Activated CD8-positive, alpha-beta memory T cell treated with anti-CD3 and anti-CD28 coated beads, Interleukin-2, amount 50 U/mL, for 48 hours (primary cell): Measurements from ENCODE around the gene UQCC2.

Experiments
- DNase-seq: peaks from one replicate; pipeline ENCODE4 v3.0.0-alpha.2; 2020

UQCC2 gene

DNA sequence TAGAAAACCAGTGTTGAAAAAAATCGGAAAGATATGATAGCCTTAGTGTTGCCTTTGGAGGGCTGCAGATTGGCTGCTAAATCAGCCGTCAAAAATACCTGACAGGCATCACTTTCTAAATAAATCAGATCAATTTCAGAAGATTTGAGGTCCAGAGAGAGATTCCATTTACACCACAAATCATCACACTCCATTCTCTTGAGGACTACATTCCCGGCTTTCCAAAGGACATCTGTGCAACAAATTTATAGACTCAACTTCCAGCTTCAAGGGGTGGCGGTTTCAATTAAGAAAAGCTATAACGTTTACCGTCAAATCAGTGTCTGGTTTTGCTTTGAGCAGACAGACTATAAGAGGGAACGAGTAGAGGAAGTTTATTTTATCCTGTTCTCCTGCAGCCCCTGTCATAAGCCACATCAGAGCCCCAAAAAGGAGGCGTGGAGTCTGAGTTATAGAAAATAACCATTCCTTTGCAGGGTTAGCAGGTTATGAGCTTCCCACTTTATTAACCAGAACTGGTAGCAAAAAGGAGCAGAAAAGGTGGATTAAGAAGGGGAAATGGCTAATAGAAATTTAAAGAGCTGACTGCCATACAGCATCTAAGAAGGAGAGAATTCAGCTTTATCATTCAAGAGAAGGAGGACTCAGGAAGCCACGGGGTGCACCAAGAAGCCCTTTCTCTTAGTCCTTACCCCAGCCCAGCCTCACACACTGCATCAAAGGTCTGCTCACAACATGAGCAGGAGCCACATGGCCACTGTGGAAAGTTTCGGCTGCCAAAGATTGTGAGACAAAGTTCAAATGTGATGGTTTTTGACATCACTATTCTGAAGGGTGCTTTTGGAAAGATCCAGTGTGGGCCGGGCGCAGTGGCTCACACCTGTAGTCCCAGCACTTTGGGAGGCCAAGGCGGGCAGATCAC lies 12.9 kb upstream of the UQCC2 start:
- no peak for DNase-seq

DNA sequence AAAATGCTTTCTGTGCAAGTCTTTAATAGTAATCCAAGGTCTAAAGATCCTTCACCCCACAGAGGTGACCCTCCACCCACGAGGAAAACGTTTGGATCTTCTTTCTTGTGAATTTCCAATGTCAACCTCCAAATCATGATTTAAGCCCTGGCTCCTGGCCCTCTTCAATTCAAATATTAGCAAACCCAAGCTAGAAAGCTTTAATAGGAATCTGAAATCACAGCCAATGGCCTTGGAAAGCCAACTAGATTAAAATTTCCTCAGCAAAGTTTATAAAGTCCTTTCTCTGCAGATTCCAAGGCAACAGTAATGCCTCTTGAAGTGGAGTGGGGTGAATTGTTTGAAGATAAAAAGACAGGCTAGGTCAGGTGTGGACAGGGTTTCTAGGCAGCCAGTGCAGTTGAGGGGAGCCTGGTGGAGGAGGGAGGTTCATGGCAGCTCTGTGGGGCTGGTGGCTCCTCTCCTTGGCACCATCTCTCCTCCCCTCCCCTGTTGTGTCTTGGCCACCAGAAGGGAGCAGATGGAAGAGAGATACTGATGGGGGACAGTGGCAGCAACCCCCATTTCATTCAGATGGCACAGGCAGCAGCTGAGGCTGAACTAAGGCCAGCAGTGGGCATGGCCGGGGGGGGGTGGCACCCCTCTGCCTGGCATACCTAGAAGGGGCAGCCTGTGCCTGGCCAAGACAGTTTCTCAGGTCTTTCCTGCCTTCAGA lies 12.0 kb upstream of the UQCC2 start:
- DNase-seq = no peak

DNA sequence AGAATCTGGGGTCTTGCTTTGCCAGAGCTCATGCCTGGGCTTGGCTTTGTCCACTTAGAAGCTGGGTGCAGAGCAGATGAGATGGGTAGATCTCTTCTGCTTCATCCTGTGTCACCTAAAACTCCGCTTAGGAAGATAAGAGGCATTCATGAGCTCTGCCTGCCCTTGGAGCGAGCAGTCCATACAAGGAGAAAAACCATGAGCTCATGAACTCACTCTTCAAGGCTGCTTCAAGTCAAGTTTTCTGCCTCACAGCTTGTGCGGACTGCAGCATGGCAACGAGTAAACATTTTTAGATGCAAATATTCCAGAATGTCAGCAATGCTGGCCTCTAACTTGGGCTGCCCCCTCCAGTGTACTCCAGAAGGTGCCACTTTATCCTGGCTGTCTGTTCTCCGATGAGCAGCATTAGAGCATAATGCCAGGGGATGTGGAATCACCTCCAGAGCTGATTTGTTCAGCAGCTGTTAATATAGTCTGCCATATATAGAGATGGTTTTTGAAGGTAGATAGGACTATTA lies 10.7 kb upstream of the UQCC2 start:
- DNase-seq = no peak

DNA sequence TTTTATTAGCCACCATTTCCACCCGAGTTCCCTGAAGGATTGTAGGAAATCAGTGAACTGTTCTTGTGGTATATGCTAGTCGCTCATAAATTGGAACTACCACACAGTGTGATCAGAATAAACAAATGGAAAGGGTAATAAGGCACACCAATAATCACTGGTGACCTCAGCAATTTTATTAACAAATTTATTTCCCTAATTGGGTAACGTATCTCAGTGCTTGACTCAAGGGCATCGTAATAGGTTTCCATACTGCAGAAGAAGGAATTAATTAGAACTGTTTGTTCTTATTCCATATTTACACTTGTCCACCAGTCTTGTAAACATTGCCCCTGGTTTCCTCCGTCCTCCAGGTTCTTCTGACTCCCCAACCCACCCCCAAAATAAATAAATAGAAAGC lies 10.0 kb upstream of the UQCC2 start:
- no peak for DNase-seq

DNA sequence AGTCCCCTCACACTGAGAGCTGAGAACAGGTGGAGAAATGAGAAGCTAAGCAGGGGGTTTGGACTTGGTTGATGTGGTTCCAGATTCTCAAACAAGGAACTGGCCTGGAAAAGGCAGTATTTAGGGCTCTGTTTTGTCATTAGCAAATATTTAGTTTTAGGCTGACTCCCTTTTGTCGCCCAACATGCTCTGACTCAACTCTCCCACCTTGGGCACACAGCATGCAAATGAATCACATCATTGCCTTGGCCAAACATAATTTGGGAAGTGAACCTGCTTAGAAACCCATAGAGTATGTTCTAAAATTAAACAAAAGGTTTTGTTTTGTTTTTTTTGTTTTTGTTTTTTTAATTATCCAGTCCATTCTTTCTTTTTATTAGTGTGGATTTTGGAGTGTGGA lies 9.5 kb upstream of the UQCC2 start:
- DNase-seq = no peak

DNA sequence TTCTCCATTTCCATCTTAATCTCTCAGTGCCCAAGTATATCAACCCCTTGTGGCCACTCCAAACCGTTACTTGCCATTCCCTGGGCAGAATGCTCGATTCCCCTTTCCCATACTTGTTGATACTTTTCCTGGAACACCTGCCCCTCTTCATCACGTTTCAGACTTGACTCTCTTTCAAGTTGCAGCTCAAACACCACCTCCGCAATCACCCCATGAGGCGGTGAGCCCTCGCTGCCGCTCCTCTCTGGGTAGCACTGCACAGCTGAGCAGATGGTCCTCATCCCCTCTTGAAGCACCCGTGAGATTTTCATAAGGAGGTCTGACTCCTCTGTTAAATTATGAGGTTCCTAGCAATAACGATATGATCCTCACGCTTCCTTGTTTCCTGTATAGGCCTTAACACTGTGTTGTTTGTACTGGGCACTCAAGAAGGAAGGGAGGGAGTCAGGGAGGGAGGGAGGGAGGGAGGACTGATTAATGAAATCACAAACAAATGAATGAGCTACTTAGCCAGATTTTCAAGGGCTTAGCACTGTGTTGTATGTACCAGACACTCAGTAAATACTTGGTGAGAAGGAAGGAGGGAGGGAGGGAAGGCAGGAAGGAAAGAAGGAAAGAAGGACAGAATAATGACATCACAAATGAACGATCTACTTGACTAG lies 8.0 kb upstream of the UQCC2 start:
- no peak for DNase-seq

DNA sequence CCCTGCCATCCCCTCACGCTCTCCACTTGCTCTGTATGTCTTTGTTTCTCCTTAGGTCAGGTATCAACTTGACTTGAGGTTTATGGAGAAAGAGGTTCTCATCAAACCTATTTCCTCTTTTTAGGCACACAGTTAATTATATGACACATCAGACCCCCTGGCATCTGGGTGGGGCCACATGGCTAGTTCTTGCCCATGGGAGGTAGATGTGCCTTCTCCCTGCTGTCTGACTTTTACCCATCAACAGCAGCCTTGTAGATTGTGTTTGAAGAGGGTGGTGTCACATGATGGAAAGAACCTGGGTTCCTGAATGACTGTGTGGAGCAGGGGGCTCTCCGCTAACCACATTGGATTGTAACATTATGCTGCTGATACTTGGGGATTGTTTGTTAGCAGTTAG lies 7.2 kb upstream of the UQCC2 start:
- DNase-seq = no peak

DNA sequence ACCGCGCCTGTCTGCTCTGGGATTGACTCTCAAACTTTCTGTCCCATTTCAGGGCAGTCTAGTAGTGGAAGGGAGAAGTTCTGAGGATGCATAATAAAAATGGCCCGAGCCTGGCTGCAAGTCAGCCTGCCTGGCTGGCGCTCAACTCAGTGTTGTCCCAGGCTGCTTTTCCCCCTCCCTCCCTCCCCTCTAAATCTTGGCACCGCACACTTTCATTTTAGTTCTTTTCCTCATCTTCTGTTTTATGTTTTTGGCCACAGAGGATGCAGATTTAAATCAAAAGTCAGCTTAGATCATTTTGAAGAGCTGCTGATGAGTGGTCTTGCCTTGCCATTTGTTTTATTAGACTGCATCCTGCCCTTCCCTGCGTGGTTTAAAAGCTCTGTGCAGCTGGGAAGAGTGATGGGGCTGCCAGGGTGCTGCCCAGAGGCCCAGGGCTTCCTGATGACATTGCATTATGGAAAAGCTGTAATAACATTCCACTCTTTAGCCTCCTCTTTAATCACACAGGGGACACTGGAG lies 6.5 kb upstream of the UQCC2 start:
- DNase-seq = no peak

DNA sequence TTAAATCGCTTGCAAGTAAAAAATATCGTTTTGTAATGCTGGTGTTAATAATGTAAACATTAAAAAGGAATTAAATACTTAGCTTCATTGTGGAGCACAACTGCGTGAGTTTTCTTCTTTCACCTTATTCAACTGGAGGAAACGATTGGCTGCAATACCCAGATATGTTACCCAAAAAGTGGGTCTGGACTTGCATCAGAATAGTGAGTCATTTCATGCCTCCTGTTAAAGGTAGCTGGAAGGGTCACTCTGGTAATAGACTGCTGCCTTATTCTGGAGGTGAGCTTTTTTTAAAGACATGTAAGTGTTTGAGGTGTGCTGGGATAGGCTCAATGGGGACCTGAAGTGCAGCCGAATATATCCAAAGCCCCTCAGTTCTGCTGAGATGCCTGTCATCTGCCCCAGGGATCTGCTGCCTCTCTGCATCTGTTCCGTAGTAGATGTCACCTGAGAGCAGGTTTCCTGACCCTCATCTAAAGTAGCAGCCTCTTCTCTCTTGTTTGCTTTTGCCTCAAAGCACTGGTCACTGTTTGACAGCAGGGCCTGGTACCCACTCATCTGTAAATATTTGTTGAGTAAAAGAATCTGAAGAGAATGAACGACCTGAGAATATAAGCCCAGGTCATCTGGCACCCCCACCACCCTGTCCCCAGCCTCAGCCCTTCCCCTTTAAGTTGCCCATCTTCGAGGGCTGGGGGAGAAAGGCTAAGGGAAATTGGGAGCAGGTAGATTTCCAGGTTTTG lies 5.6 kb upstream of the UQCC2 start:
- DNase-seq = no peak

DNA sequence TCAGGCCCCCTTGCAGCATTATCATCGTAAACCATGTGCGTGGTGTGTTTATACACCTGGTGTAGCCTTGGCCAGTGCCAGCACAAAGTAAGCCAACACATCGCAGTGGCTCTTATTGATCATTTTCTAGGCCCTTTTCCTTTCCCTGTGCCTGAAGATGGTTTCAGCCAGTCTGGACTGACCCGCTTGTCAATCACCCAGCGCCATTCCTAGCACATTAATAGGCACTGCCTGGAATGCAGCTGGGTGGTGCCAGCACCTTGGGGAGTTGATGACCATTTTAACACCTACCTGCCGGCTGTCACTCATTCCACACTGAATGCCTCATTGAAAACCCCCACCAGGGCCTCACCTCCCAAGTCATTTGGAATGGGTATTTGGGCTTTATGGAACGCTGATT lies 4.9 kb upstream of the UQCC2 start:
- DNase-seq = no peak

DNA sequence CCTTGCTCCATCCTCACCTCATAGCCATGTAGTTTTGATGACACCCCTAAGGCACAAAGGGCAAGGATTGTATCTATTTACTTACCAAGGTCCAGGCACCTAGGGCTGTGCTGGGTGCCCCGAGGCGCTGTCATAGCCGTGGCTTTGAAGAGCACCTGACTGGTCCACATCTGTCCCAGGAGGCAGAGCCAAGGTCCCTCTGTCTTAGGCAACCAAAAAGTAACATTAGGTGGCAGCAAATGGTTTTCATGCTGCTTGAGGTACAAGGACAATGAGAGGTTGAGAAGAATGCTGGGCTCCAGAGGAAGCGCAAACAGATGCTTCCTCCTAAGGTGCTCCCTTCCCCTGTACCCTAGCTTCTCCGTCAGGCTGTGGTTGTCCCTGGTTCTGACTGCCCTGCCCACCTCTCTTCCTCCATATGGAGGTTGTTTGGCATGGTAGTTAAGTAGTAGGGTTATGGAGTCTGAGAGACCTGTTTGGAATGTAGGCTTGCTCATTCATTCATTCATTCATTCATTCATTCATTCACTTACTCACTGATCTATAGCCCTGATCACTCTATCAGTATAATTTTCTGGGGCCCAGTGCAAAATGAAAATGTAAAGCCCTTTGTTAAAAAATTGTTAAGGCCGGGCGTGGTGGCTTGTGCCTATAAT lies 3.0 kb upstream of the UQCC2 start:
- DNase-seq = no peak

DNA sequence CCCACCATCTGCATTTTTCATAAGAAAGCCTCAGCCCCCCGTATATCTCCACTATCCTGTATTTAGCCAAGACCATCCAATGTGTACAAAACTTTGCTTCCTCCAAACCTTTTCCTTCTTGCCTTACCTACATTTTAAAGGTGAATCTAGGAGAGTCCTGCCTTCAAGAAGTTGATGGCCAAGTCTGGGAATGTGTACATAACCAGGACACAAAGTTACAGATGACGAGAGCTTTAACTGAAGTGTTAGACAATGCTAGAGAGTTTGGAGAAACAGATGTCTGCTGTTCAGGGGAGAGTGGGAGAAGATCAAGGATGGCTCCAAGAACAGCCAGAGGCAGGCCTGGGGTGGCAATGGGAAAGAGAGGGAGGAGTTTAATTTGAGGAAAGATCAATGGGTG lies 2.3 kb upstream of the UQCC2 start:
- no peak for DNase-seq

DNA sequence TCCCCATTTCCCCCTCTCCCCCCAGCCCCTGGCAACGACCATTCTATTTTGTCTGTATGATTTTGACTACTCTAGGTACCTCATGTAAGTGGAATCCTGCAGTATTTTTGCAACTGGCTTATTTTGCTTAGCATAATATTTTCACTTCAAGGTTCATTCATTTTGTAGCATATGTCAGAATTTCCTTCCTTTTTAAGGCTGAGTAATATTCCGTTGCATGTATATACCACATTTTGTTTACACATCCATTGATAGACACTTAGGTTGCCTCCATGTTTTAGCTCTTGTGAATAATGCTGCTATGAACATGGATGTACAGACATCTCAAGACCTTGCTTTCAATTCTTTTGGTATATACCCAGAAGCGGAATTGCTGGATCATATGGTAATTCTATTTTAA lies 1.4 kb upstream of the UQCC2 start:
- DNase-seq = no peak

DNA sequence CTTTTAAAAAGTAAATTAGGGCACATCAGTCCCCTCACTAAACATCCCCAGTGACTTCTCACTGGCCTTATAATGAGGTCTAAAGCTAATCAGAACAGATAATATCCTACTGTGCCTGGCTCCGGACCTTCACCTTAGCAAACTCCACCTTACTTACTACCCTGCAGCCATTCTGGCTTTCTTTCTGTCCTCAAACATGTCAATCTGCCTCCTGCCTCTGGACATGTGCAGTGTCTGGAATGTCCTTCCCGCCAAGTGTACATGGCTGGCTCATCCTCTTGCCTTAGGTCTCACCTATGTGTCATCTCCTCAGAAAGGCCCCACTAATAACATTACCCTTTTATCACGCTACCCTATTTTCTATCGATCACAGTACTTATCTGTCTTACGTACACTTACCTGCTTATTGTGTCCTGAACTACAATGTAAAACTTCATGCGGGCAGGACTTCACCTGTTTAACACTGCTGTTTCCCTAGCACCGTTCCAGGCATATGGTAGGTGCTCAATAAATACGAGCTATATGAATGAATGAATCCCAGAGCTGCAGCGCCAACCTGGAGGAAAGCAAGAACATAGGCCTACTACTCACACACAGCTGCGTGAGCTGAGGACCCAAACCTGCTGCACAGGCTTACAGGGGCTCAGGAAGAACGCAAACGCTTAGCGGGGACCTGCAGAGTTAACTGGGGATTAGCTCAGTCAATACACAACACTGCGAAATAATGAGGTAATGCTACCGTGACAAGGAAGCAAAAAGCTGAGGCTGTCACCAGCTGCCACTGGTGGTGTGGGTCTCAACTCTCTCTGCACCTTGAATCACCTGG lies 991 bp downstream of the UQCC2 start:
- DNase-seq = no peak

DNA sequence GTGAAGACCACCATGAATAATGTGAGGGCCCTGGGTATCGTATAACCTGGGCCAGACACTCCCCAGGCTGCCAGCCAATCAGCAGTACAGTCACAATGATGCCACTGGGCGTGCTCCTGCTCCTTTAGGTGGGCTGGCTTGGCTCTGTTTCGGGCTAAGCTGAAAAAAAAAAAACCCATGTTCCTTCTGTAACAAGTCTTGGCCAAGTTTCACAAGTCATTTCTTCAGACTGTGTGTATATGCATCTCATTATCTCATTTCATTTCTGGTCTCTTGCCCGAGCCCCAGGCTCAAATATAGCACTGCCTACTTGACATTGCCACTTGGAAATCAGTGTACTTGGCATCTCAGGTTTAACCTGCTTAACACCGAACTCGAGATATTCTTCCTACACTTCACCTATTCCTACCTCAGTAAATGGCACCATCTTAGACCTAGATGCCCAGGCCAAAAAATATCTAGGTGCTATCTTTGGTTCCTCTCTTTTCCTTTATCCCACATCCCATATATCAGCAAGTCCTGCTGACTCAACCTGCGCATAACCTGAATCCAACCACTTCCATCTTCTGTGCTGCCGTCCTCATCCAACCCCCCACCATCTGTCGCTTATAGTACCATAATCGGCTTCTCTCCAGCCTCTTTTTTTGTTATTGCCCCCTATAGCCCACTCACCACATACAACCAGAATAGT lies 1.8 kb downstream of the UQCC2 start:
- no peak for DNase-seq

DNA sequence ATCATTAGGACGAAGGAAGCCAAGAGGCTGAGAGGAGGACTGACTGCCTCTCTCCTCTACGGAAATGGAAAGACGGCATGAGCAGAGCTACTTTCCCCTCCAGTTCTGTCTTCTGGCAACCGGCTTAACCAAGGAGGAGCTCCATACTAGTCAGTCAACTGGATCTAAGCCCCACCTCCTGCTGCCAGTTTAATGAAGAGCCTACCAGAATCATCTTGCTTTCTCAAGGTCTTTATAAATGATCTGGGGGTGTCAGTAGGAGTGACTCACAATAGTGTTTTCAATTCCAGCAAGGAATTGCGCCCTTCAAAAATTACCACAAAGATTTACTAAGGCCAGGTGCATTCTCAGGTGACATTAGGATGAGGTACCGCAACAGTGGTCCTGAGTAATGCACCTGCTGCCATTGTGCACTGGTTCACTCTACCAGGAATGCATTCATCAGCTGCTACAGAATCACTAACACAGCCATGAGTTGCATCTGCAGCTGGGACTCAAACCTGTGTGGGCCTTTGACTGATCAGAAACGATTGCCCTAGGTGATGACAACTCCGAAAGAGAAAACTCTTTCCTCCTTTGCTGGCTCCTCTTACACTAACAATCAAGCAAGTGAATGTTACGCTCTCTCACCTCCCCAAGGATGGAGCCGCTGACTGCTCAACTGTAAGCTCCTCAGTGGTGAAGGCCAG lies 2.8 kb downstream of the UQCC2 start:
- no peak for DNase-seq

DNA sequence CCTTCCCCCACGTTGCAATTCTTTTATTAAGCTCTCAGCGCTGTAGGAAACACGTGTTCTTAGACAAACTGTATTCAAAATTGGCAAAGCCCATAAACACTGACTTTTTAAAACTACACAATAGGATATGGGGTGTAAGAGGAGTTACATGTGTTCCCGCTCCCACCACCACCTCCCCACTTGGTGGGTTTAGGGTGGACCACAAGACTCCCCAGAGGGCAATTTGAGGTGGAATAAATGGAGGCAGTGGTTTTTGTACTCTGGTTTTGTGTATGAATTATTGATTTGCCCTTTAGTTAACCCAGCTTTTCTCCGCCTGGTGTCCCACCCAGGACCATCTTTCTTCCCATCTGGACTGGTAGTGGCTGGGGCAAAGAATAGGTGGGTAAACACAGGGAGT lies 3.7 kb downstream of the UQCC2 start:
- DNase-seq = no peak

DNA sequence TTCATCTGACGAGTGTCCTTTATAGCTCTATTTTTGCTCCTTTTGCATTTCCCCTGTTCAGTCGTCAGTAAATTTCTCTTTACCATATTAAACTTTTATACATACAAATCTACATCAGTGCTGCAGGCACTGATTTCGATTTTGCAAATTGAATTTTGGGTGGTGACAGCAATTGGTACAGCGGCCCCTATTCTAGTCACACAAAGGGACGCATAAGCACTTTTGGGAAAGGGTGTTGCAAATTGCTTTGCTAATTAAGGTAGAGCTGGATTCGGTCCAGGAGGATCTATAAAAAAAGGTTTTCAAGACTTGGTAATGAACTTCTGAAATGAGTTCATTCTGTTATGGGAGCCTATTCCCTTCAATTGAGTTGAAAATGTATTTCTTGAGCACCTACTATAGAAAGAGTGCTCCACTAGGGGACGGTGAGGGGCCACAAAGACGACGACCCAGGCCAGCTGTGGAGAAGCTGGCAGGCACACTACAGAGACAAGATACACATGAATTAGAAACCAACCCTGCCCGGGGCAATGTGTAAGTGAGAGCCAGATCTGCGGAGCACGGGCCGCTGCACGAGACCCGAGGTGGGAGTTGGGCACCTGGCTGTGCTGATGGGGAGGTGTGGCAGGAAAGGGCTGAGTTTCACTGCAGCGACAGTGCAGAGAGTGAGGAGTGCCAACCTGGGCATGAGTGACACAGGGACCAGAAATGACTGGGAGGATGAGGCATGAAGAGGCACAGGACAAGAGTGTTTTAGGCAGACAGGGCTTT lies 5.4 kb downstream of the UQCC2 start:
- DNase-seq = no peak

DNA sequence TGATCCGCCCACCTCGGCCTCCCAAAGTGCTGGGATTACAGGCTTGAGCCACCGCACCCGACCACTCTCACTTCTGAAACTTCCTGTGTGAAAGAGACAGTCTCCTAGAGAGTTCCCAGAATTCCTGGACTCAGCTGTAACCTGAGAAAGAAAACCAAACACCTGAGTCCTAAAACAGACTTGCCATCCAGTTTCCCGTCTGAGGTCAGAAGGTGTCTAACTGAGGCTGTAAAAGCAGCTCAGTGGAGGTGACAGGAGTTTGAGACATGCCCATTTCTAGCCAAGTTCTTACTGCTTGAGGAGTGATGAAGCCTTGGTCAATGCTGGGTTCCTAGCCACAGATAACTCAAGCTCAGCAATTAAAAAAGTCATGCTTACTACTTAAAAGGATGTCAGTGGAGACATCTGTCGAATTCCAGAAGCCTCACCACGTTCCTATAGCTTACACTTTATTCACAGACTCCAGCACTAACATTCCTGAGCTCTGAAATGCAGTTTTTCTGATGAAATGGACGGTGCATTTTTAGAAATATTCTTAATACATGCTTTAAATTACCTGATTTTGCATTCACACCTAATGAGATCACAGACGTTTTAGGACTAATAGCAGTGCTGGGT lies 6.1 kb downstream of the UQCC2 start:
- DNase-seq = no peak
